Measurements from ENCODE around the gene RSRC1. TPM values are rescaled to one million over a fixed set of nuclear protein-coding genes. Genes with fewer than 3 reads are reported as not detected.

Gene RSRC1
- total RNA-seq, 2 experiments from 2014 or later = 76.3 to 78.1 TPM

GRCh38 chr3:158086776-158087175, 23.1 kb upstream of the RSRC1 start:
- intact Hi-C loops (cut with micrococcal nuclease; ENCODE audit: unreplicated experiment) = no loop called here
- no peak overlapping the region for H3K4me2 ChIP-seq (ENCODE audit: low read length)
- CTCF ChIA-PET (ENCODE audit: unreplicated experiment) = no interaction called here
- H4K20me1 ChIP-seq (ENCODE audit: insufficient read depth, low read length) = no peaks in the 10 kb centered on the region
- no peaks in the 10 kb centered on the region for H3K9me2 ChIP-seq (ENCODE audit: insufficient read depth, low read length)
- no peak overlapping the region for H3K4me3 ChIP-seq (ENCODE audit: low read depth, low read length, poor library complexity, severe bottlenecking)
- no peak overlapping the region for H3K27ac ChIP-seq (ENCODE audit: low read depth, low read length, poor library complexity, severe bottlenecking)
- no peak for DNase-seq (ENCODE audit: low spot score)
- no peaks in the 10 kb centered on the region for H3K9me3 ChIP-seq (ENCODE audit: low read length)
- POLR2A ChIA-PET = no interaction called here
- no peaks in the 10 kb centered on the region for H3K79me2 ChIP-seq (ENCODE audit: insufficient read depth, low read depth, low read length)
- no peaks in the 10 kb centered on the region for H3K36me3 ChIP-seq (ENCODE audit: insufficient read depth, low read length)
- TF ChIP-seq, protein P1, sequence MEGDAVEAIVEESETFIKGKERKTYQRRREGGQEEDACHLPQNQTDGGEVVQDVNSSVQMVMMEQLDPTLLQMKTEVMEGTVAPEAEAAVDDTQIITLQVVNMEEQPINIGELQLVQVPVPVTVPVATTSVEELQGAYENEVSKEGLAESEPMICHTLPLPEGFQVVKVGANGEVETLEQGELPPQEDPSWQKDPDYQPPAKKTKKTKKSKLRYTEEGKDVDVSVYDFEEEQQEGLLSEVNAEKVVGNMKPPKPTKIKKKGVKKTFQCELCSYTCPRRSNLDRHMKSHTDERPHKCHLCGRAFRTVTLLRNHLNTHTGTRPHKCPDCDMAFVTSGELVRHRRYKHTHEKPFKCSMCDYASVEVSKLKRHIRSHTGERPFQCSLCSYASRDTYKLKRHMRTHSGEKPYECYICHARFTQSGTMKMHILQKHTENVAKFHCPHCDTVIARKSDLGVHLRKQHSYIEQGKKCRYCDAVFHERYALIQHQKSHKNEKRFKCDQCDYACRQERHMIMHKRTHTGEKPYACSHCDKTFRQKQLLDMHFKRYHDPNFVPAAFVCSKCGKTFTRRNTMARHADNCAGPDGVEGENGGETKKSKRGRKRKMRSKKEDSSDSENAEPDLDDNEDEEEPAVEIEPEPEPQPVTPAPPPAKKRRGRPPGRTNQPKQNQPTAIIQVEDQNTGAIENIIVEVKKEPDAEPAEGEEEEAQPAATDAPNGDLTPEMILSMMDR (conservative IDR thresholded peaks at IDR 0.05; ENCODE audit: low read length) = no peak
- TF ChIP-seq EZH2phosphoT487 (IDR thresholded peaks at IDR 0.05; ENCODE audit: borderline replicate concordance, low read depth, low read length) = no peak
- no TSS peak for BruUV-seq (replicated peaks)
- no peaks in the 10 kb centered on the region for H3K4me1 ChIP-seq (ENCODE audit: insufficient read depth, low read length, poor library complexity, severe bottlenecking)
- H2AFZ ChIP-seq (ENCODE audit: low read length) = no peak overlapping the region

GRCh38 chr3:158091531-158091930, 18.4 kb upstream of the RSRC1 start:
- CTCF ChIA-PET (ENCODE audit: unreplicated experiment) = no interaction called here
- Histone ChIP-seq H4K20me1 (ENCODE audit: insufficient read depth, low read length) (no peaks in the 10 kb centered on the region), H3K36me3 (ENCODE audit: insufficient read depth, low read length) (no peaks in the 10 kb centered on the region), H3K27ac (ENCODE audit: low read depth, low read length, poor library complexity, severe bottlenecking) (no peak overlapping the region), H3K4me1 (ENCODE audit: insufficient read depth, low read length, poor library complexity, severe bottlenecking) (no peaks in the 10 kb centered on the region), H3K9me3 (ENCODE audit: low read length) (no peaks in the 10 kb centered on the region), H3K4me2 (ENCODE audit: low read length) (no peak overlapping the region), H3K9me2 (ENCODE audit: insufficient read depth, low read length) (no peaks in the 10 kb centered on the region), H3K79me2 (ENCODE audit: insufficient read depth, low read depth, low read length) (no peaks in the 10 kb centered on the region), H2AFZ (ENCODE audit: low read length) (no peak overlapping the region), H3K4me3 (ENCODE audit: low read depth, low read length, poor library complexity, severe bottlenecking) (no peak overlapping the region)
- DNase-seq (ENCODE audit: low spot score) = no peak
- POLR2A ChIA-PET = no interaction called here
- no TSS peak for BruUV-seq (replicated peaks)
- TF ChIP-seq, protein P1 (conservative IDR thresholded peaks at IDR 0.05; ENCODE audit: low read length) = no peak
- TF ChIP-seq EZH2phosphoT487 (IDR thresholded peaks at IDR 0.05; ENCODE audit: borderline replicate concordance, low read depth, low read length) = no peak
- intact Hi-C loops (cut with micrococcal nuclease; ENCODE audit: unreplicated experiment) = loop anchor here (10.0 kb wide), 1 partner anchor 713 kb away; the partner anchor contains the start of gene MFSD1

- BruUV-seq (replicated peaks) = no TSS peak
- CTCF ChIA-PET (ENCODE audit: unreplicated experiment) = no interaction called here
- intact Hi-C loops (cut with micrococcal nuclease; ENCODE audit: unreplicated experiment) = loop anchor here (10.0 kb wide), 1 partner anchor 711 kb away; the partner anchor contains the start of gene MFSD1
- Histone ChIP-seq H3K4me3 (ENCODE audit: low read depth, low read length, poor library complexity, severe bottlenecking) (no peak overlapping the region), H3K79me2 (ENCODE audit: insufficient read depth, low read depth, low read length) (no peaks in the 10 kb centered on the region), H3K9me3 (ENCODE audit: low read length) (no peaks in the 10 kb centered on the region), H3K4me1 (ENCODE audit: insufficient read depth, low read length, poor library complexity, severe bottlenecking) (peaks cover 12% of the 10 kb centered on the region), H3K4me2 (ENCODE audit: low read length) (no peak overlapping the region), H3K9me2 (ENCODE audit: insufficient read depth, low read length) (no peaks in the 10 kb centered on the region), H3K36me3 (ENCODE audit: insufficient read depth, low read length) (no peaks in the 10 kb centered on the region), H2AFZ (ENCODE audit: low read length) (no peak overlapping the region), H3K27ac (ENCODE audit: low read depth, low read length, poor library complexity, severe bottlenecking) (no peak overlapping the region), H4K20me1 (ENCODE audit: insufficient read depth, low read length) (no peaks in the 10 kb centered on the region)
- POLR2A ChIA-PET = no interaction called here
- DNase-seq (ENCODE audit: low spot score) = no peak
- no peak for TF ChIP-seq EZH2phosphoT487 (IDR thresholded peaks at IDR 0.05; ENCODE audit: borderline replicate concordance, low read depth, low read length)
- TF ChIP-seq, protein P1 (conservative IDR thresholded peaks at IDR 0.05; ENCODE audit: low read length) = no peak
Observed at GRCh38 chr3:158093526-158093925, 16.4 kb upstream of the RSRC1 start.
